Sciatic nerve (tissue), 2 donors: ENCODE data around the gene EFHC2. TPM values are rescaled to one million over a fixed set of nuclear protein-coding genes. Genes with fewer than 3 reads are reported as not detected.

Source experiments
- ATAC-seq: fragments of 200-7000 bp; cut with Tn5 transposase; one replicate; pipeline ENCODE4 v1.9.1; 2020; ENCODE audit warnings: mild to moderate bottlenecking, moderate library complexity
- DNase-seq: peaks from one replicate; pipeline ENCODE4 v3.0.0-alpha.2; 2020; ENCODE audit warnings: low spot score
- intact Hi-C: fragments of 100-400 bp; cut with DNase I; formaldehyde crosslinking; loops from one replicate; pipeline ENCODE4 v1.14.2; 2022
- total RNA-seq: library from RNA; stranded (reverse); fragmentation: NEBNext Ultra II Directional; extraction: Animal tissue kit (Norgen Biotek cat#: 25700); gene quantifications from one replicate; pipeline ENCODE4 v1.2.1, GENCODE V29; 2021
- donor health status: DM: no; HTN: no; CAD: no.
- donor health status: DM: no; HTN: no; CAD: no.

The EFHC2 gene
- total RNA-seq, 1 donor from 2014 or later: 2.0 TPM

DNA sequence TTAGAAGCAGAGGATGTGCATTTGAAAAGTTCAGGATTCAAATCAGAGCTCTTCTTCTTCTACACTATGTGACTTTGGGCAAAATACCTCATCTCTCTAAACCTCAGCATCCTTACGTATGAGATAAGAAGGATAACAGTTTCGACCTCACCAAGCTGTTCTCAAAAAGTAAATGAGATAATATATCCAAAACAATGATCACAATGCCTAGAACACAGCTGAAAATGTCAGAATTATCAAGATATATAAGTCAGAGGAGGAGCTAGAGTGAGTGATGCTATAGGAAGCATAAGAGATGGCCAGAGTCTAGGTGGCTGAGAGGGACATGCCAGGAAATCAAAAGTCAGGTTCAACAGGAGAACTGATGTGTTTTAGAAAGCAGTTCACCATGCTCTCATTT is 168.0 kb downstream of the EFHC2 start:
- intact Hi-C loops: no loop called here

DNA sequence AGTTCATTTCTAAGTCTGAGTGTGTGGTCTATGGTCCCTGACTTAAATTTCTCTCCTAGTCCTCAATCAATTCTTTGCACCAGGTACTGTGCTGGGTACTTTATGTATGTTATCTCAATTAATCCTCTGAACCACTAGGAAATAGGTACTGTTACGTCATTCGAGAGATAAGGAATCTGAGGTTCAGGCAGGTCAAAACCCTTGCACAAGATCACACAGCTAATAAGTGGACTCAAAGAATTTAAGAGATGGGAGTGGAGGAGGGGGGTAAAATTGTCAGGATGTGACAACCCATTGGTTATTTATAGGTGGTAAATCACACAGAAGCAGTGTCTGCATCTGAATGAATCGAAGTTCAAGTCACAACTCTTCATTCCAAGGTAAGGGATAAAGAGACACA is 169.4 kb downstream of the EFHC2 start:
- intact Hi-C loops: no loop called here
- no peak for ATAC-seq
- no peak for DNase-seq

More for the DNA sequence above, 168.0 kb downstream of the EFHC2 start:
- DNase-seq (no peak), ATAC-seq (no peak)

DNA sequence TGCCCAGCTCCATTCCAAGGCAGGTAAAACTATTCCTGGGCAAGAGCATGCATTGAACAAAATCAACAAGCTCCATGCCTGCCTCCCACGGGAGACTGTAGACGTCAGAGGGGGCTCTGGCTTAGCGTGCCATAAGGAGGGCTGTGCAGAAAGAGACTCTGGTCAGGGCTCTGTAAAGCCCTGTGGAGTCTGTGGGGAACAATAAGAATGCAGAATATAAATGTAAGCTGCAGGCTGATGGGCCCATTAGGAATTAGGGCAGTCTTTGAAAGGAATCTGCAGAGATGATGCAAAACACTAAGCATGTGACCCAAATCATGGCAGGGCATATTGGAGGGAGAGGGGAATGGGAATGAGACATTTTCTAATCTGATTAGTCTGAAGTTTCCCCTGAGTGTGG is 170.3 kb downstream of the EFHC2 start:
- no peak for DNase-seq
- ATAC-seq: no peak
- intact Hi-C loops: no loop called here

DNA sequence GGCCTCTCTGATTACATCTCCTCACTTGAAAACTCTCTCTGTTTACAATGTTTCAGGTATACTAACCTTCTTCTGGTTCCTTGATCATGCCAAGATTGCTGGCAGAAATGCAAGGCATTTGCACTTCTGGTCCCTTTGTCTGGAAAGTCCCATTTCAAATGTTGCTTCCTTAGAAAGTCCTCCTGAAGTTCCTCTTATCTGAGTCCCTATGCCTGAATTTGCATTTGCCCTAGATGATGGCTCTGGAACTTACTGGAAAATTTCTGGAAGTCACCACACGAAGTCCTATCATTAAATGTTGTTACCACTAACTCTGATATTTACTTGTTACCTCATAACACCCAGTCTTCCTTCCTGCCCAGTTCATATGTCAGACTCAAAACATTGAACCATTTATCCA is 176.4 kb downstream of the EFHC2 start:
- no peak for ATAC-seq
- DNase-seq: no peak
- intact Hi-C loops: no loop called here

DNA sequence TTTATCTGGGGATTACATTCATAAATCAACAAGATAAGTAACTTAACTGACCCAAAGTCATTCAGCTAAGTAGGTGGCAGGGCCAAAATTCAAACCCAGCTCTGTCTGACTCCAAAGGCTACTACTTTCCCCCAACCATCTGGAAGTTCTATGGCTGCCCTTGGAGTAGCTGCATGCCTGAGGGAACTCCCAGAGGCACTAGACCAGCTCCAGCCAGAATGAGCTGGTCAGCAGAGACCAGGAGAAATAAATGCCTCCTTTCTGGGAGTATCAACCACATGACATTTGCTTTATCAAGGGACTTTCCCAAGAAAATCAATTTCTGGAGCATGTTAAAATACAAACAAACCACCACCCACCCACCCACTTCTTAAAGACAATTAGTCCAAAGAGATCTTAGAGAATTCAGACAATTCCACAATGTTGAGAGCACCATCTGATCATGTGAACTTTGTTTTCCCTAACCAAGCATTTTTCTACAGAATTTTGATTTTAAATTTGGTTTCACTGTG is 180.5 kb downstream of the EFHC2 start:
- DNase-seq: no peak
- intact Hi-C loops: no loop called here
- peak; percentile 58 for ATAC-seq

DNA sequence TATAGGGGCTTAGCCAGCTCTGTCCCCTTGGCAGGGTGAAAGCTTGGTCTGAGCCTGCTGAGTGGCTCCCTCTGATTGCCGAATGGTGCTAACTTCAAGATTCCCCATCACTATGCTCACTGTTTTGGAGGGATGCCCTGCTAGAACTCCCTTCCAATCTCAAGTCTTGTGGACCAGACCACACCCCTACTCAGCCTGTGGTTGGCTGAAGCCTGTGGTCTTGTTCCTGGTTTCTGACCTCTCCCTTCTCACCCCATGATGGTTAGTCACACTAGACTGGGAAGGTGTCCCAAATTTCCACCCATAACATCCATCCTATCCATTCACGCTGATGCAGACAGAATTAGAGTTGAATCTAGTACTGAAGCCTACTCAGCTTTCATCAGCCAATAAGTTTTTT is 185.6 kb downstream of the EFHC2 start:
- DNase-seq (no peak), ATAC-seq (peak; percentile 88)
- intact Hi-C loops: no loop called here

DNA sequence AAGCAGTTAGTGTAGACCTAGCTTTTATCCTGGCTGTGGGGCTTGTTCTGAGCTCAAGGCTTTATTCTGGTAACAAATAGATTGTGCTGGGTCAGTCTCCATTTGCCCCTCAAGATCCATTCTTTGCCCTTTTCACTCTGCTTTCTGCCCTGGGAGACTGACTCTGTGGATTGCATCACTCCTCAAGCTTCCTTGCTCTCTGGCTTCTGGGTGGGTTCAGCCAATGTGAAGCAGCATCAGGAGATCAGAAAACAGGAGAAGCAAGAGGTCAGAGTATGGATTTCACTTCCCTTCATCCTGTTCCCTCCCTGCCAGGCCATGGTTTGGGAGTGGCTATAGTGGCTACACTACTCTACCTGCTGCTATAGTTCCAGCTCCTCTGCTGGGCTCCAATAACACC is 186.2 kb downstream of the EFHC2 start:
- no peak for DNase-seq
- intact Hi-C loops: no loop called here
- ATAC-seq: peak; percentile 74

DNA sequence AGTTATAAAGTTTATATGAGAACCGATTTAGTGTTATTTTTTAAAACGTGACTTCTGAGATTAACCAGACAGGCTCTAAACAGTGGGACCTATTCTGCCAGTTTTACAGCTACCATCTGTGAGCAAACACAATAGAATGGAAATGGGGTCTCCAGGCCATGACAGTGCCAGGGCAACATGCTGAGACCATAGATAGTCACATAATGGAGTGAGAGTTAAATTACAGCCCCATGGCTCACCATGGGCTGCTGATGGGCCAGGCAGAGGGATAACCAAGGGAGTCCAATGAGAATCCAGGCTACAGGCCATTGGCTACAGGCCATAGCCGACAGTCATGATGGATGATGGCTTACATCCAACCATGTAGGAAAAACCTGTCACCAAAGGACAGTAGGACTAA is 186.7 kb downstream of the EFHC2 start:
- ATAC-seq (no peak), DNase-seq (no peak)
- intact Hi-C loops: no loop called here

DNA sequence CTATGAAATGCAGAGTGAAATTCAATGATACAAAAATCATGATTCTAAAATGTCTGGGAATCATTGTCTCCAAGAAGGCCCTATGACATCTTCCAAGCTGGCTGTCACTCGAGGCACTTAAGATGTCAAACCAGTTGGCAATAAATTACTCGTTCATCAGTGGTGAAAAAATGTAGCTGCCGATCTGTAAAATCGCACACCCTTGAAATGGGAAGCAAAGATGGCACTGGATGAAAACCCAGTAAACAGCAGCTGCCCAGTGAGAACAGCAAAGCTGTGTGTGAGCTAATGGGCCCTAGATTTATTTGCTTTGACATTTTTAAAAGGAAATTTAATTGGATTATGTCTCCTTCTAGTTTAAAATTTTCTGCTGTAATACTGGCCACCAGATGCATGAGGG is 188.3 kb downstream of the EFHC2 start:
- intact Hi-C loops: no loop called here
- DNase-seq (no peak), ATAC-seq (no peak)

DNA sequence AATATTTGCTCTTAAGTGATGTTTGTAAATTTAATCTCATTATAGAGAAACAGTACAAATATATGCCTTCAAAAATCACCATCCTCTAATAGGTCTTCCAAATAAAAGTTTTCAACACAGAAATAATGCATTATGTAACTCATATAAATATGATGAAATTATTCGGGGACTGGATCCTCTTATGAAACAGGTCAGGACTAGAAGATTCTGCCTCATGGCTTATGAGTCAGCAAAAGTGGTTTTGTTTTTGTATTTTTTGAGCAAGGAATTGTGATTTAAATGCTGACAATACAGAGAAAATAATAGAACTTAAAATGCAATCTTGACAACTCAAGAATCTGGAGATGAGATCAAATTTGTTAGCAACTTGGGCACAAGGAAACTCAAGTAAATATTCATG is 190.6 kb downstream of the EFHC2 start:
- ATAC-seq (no peak), DNase-seq (no peak)
- intact Hi-C loops: no loop called here

DNA sequence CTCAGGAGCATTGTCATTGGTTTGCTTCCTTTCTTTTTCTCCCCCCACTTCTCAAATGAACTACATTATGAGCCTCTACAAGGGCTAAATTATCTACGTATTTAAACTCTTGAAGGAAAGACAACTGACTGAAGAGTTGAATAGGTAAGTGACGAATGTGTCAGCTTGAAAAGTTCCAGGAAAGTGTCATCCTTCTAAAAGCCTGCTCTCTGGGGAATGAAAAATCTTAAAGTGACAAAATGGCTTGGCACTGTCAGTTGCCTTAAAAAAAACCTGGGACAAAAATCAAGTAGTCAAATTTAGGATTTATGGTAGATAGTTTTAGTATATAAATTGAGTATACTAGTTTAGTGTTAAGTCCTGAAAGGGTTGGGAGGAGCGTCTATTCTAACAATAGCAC is 196.3 kb downstream of the EFHC2 start:
- DNase-seq: no peak
- ATAC-seq: no peak
- intact Hi-C loops: no loop called here

DNA sequence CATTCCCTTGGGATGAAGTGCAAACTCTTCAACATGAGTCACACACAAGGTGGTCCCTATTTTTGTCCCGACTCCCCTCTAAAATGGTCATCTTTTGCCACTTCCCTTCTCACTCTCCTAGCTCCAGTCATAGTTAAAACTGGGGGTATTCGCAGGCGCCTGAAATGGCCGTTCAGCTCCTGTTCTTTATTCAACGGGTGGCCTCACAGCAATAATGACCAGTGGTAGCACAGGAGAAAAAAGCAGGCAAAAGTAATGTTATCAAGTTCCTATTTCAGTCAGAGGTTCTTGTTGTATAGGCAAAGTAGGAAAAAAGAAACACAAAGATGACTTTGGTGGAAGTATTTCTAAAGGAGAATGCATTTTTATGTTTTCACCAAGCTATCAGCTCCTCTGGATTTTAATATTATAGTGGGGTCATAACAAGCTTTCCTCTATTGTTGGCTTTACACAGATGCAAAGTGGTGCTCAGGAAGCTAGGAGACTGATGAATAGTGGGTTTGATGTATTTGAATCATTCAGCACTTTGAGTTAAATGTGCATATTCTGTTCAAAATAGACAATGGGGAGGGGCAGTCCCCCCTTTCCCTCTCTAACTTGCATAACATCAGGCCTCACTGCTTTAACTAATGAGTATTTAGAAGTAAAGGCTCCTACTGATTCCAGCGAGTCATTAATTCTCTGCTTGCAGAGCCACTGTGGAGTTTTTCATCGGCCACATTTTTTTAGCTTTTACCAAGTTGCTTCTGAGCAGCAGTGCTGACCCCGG is 199.1 kb downstream of the EFHC2 start:
- intact Hi-C loops: no loop called here
- ATAC-seq (no peak), DNase-seq (no peak)

DNA sequence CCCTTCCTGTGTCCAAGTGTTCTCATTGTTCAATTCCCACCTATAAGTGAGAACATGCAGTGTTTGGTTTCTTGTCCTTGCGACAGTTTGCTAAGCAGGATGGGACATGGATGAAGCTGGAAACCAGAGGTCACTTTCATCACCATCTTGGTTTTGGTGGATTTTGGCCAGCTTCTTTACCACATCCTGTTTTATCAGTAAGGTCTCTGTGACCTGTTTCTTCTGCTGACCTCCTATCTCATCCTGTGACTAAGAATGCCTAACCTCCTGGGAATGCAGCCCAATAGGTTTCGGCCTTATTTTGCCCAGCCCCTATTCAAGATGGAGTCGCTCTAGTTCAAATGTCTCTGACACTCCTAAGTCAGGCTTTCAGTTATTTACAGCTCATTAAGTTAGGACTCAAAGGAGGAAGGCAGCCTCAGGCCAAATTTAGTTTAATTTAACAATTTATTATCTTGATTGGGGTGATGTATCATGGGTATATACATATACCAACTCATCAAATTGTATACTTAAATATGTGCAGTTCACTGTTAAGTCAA is 200.3 kb downstream of the EFHC2 start:
- ATAC-seq (no peak), DNase-seq (no peak)
- intact Hi-C loops: no loop called here

DNA sequence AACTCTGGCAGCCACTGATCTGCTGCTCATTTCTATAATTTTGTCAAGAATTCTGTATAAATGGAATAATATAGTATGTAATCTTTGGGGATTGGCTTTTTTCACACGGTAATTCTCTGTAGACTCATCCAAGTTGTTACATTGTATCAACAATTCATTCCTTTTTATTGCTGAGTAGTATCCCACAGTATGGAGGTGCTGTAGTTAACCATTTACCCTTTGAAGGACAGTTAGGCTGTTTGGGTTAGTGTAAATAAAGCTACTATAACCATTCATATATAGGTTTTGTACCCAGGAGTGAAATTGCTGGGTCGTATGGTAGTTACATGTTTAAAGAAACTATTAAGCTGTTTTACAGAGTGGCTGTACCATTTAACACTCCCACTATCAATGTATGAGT is 213.3 kb downstream of the EFHC2 start:
- DNase-seq: no peak
- ATAC-seq: no peak
- intact Hi-C loops: no loop called here

DNA sequence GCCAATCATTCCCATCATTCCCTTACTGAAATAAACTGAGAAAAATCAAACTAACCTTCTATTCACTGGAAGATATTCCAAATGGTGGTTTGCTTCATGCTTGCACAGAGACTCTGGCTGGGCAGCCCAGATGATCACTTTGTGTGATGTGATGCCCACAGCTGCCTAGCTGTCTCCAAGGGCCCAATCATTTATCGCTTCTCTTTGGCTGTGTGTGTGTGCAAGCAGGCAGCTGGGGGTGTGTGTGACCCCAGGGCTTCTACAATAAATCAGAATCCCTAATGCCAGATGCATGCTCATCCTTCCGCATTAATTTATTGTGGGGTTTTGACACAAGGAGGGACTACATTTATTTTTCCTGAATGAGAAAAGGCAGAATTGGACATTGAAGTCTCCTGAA is 230.1 kb downstream of the EFHC2 start:
- ATAC-seq: no peak
- intact Hi-C loops: loop anchor here (5.0 kb wide), 1 partner anchor 1324 kb away; no protein-coding TSS in a partner anchor

DNA sequence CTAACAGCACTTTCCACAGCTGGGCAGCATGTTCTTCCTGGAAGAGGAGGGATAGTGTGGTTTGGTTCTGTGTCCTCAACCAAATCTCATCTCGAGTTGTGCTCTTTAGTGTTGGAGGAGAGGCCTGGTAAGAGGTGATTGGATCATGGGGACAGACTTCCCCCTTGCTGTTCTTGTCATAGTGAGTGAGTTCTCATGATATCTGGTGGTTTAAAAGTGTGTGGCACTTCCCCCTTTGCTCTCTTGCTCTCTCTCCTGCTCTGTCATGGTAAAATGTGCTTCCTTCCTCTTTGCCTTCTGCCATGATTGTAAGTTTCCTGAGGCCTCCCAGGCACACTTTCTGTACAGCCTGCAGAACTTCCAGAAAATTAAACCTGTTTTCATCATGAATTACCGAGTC is 236.6 kb downstream of the EFHC2 start:
- DNase-seq (no peak), ATAC-seq (no peak)
- intact Hi-C loops: no loop called here

More for the DNA sequence above, 230.1 kb downstream of the EFHC2 start:
- no peak for DNase-seq

DNA sequence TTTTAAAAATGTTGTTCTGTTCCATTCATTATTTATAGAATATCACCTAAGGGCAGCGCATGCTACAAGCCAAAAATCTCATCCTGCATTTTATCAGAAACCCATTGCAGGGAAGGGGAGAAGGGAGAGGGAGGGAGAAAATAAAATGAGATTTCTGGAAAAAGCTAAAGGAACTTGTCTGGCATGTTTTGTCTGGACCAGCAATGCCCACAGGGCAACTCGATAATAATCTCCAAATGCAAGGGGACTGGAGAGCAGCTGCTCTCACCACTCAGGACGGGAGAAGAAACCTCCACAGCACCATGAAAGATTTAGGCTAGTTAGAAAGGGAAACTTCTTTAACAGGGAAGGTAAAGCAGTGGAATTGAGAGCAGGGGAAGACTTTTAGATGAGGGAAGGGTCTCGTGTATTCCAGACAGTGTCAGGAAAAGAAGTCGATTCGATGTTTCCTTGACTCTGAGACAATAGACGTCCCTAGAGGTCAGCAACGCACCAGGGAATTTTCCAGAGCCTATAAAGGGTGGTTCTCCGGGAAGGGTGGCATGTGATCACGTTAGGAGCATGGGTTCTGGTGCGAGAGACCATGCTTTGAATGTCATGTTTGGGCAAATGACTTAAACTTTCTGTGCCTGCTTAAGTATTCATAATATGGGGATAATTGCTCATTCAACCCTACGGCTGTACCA is 238.1 kb downstream of the EFHC2 start:
- intact Hi-C loops: no loop called here
- ATAC-seq (no peak), DNase-seq (no peak)

DNA sequence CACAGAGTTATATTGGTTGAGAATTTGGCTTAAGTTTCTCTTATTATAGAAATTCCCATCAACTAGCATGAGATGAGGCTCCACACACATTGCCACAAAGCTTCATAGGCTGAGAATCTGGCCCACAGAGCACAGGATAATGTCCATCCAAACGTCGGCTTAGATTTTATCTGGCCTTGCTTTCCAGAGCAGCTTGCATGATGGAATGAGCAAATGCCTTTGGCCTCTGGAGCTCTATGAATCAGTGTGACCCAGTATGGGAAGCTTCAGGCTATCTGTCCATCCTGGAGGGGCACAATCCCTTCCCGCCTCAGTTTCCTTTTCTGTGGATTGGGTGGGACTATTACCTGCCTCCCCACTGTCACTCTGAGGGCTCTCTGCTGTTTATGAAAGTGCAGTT is 238.8 kb downstream of the EFHC2 start:
- DNase-seq (no peak), ATAC-seq (no peak)
- intact Hi-C loops: no loop called here

DNA sequence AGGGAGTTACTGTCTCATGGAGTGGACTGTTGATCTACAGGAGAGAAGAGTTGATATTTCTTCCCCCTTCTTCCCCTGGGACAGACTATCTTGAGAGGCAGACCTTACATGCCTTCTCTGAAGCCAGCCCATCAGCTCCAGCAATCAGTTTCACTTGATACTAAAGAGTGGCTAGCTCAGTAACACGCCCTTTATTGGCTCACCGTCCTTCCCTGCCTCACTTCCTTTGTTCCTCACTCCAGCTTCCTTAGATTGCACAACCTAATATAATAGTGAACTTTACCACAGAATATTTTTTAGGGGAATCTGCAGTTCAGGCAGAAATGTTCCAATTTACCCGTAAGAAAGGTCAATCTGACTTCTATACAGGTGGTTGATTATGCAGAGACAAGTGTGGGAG is 242.2 kb downstream of the EFHC2 start:
- intact Hi-C loops: no loop called here
- DNase-seq (no peak), ATAC-seq (no peak)

DNA sequence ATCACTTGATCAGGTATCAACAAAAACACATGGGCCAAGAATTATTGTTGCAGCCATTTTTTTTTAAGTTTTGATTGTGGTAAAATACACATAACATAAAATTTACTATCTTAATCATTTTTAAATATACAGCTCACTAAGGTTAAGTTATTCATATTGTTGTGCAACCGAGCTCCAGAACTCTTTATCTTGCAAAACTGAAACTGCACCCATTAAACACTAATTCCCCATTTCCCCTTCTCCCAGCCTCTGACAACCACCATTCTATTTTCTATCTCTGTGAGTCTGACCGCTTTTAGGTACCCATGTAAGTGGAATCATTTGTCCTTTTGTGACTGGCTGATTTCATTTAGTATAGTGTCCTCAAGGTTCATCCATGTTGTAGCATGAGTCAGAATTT is 244.1 kb downstream of the EFHC2 start:
- ATAC-seq (no peak), DNase-seq (no peak)
- intact Hi-C loops: no loop called here
